Measurements from ENCODE around the gene CSF1R. TPM values are rescaled to one million over a fixed set of nuclear protein-coding genes. Genes with fewer than 3 reads are reported as not detected.

The CSF1R gene
- total RNA-seq, 2 experiments from 2014 or later = not detected

- Mint-ChIP-seq H3K9me3 (no peaks in the 10 kb centered on the region), H3K4me1 (no peaks in the 10 kb centered on the region), H3K36me3 (no peaks in the 10 kb centered on the region), H3K27me3 (no peaks in the 10 kb centered on the region), H3K4me3 (no peak overlapping the region), H3K27ac (no peak overlapping the region)
- DNase-seq = no peak
These were observed 13.2 kb downstream of the CSF1R start for GRCh38 chr5:150073086-150073625.

- H3K36me3 Mint-ChIP-seq = no peaks in the 10 kb centered on the region
- DNase-seq = no peak
- peaks cover 4% of the 10 kb centered on the region for H3K4me1 Mint-ChIP-seq
- no peaks in the 10 kb centered on the region for H3K9me3 Mint-ChIP-seq
- no peak overlapping the region for H3K4me3 Mint-ChIP-seq
- H3K27me3 Mint-ChIP-seq = no peaks in the 10 kb centered on the region
- no peak overlapping the region for H3K27ac Mint-ChIP-seq
These were observed 15.5 kb downstream of the CSF1R start for GRCh38 chr5:150070821-150071220.

GRCh38 chr5:150069672-150070627 is 16.4 kb downstream of the CSF1R start:
- H3K27ac Mint-ChIP-seq = no peak overlapping the region
- no peaks in the 10 kb centered on the region for H3K36me3 Mint-ChIP-seq
- no peak overlapping the region for H3K4me3 Mint-ChIP-seq
- no peak for DNase-seq
- peaks cover 4% of the 10 kb centered on the region for H3K4me1 Mint-ChIP-seq
- no peaks in the 10 kb centered on the region for H3K9me3 Mint-ChIP-seq
- no peaks in the 10 kb centered on the region for H3K27me3 Mint-ChIP-seq

GRCh38 chr5:150068961-150069645 is 17.3 kb downstream of the CSF1R start:
- Mint-ChIP-seq H3K36me3 (no peaks in the 10 kb centered on the region), H3K4me3 (no peak overlapping the region), H3K27ac (no peak overlapping the region), H3K27me3 (no peaks in the 10 kb centered on the region), H3K9me3 (no peaks in the 10 kb centered on the region), H3K4me1 (peaks cover 4% of the 10 kb centered on the region)
- no peak for DNase-seq

- no peak overlapping the region for H3K27ac Mint-ChIP-seq
- no peaks in the 10 kb centered on the region for H3K27me3 Mint-ChIP-seq
- H3K4me3 Mint-ChIP-seq = no peak overlapping the region
- H3K36me3 Mint-ChIP-seq = no peaks in the 10 kb centered on the region
- H3K9me3 Mint-ChIP-seq = no peaks in the 10 kb centered on the region
- peaks cover 4% of the 10 kb centered on the region for H3K4me1 Mint-ChIP-seq
- no peak for DNase-seq
These were observed 17.9 kb downstream of the CSF1R start for GRCh38 chr5:150068472-150068871.

- DNase-seq = no peak
- Mint-ChIP-seq H3K4me1 (peaks cover 4% of the 10 kb centered on the region), H3K36me3 (no peaks in the 10 kb centered on the region), H3K9me3 (no peaks in the 10 kb centered on the region), H3K4me3 (no peak overlapping the region), H3K27ac (no peak overlapping the region), H3K27me3 (no peaks in the 10 kb centered on the region)
These were observed 18.3 kb downstream of the CSF1R start for GRCh38 chr5:150068071-150068470.

GRCh38 chr5:150067405-150067960 is 18.9 kb downstream of the CSF1R start:
- Mint-ChIP-seq H3K4me3 (no peak overlapping the region), H3K27me3 (no peaks in the 10 kb centered on the region), H3K4me1 (peaks cover 4% of the 10 kb centered on the region), H3K27ac (no peak overlapping the region), H3K9me3 (no peaks in the 10 kb centered on the region), H3K36me3 (no peaks in the 10 kb centered on the region)
- DNase-seq = no peak

GRCh38 chr5:150066901-150067396 is 19.4 kb downstream of the CSF1R start:
- H3K27ac Mint-ChIP-seq = no peak overlapping the region
- H3K36me3 Mint-ChIP-seq = no peaks in the 10 kb centered on the region
- H3K4me3 Mint-ChIP-seq = no peak overlapping the region
- no peaks in the 10 kb centered on the region for H3K27me3 Mint-ChIP-seq
- DNase-seq = no peak
- peaks cover 4% of the 10 kb centered on the region for H3K4me1 Mint-ChIP-seq
- no peaks in the 10 kb centered on the region for H3K9me3 Mint-ChIP-seq

- Mint-ChIP-seq H3K4me3 (no peak overlapping the region), H3K4me1 (peaks cover 4% of the 10 kb centered on the region), H3K9me3 (no peaks in the 10 kb centered on the region), H3K27ac (no peak overlapping the region), H3K36me3 (no peaks in the 10 kb centered on the region), H3K27me3 (no peaks in the 10 kb centered on the region)
- DNase-seq = no peak
These were observed 19.9 kb downstream of the CSF1R start for GRCh38 chr5:150066436-150066835.

GRCh38 chr5:150065886-150066285 is 20.5 kb downstream of the CSF1R start:
- Mint-ChIP-seq H3K9me3 (no peaks in the 10 kb centered on the region), H3K36me3 (no peaks in the 10 kb centered on the region), H3K4me3 (no peak overlapping the region), H3K4me1 (peaks cover 4% of the 10 kb centered on the region), H3K27ac (no peak overlapping the region), H3K27me3 (no peaks in the 10 kb centered on the region)
- DNase-seq = no peak

GRCh38 chr5:150065346-150065745 is 21.0 kb downstream of the CSF1R start:
- Mint-ChIP-seq H3K36me3 (no peaks in the 10 kb centered on the region), H3K4me1 (peaks cover 4% of the 10 kb centered on the region), H3K9me3 (no peaks in the 10 kb centered on the region), H3K27me3 (no peaks in the 10 kb centered on the region), H3K27ac (no peak overlapping the region), H3K4me3 (no peak overlapping the region)
- no peak for DNase-seq

GRCh38 chr5:150064681-150065220 is 21.6 kb downstream of the CSF1R start:
- DNase-seq = no peak
- no peaks in the 10 kb centered on the region for H3K36me3 Mint-ChIP-seq
- H3K27me3 Mint-ChIP-seq = no peaks in the 10 kb centered on the region
- H3K4me1 Mint-ChIP-seq = peaks cover 4% of the 10 kb centered on the region
- no peak overlapping the region for H3K4me3 Mint-ChIP-seq
- H3K9me3 Mint-ChIP-seq = no peaks in the 10 kb centered on the region
- no peak overlapping the region for H3K27ac Mint-ChIP-seq

- Mint-ChIP-seq H3K4me3 (no peak overlapping the region), H3K27me3 (no peaks in the 10 kb centered on the region), H3K4me1 (peaks cover 4% of the 10 kb centered on the region), H3K36me3 (no peaks in the 10 kb centered on the region), H3K9me3 (no peaks in the 10 kb centered on the region), H3K27ac (no peak overlapping the region)
- no peak for DNase-seq
These were observed 22.7 kb downstream of the CSF1R start for GRCh38 chr5:150063638-150064037.

GRCh38 chr5:150062216-150062922 is 24.0 kb downstream of the CSF1R start:
- H3K36me3 Mint-ChIP-seq = no peaks in the 10 kb centered on the region
- DNase-seq = no peak
- H3K4me3 Mint-ChIP-seq = no peak overlapping the region
- H3K9me3 Mint-ChIP-seq = no peaks in the 10 kb centered on the region
- H3K27ac Mint-ChIP-seq = no peak overlapping the region
- no peaks in the 10 kb centered on the region for H3K27me3 Mint-ChIP-seq
- peaks cover 4% of the 10 kb centered on the region for H3K4me1 Mint-ChIP-seq

Measured in activated naive CD8-positive, alpha-beta T cell treated with anti-CD3 and anti-CD28 coated beads for 36 hours (primary cell).